NCI-H1092 treated with DMSO at 0.1 percent for 48 hours (cell line): ENCODE results near the gene GRB10.

ENCODE experiments used
- DNase-seq: peaks from one replicate; lab custom pipeline; 2025; lab: John Stamatoyannopoulos, UW

GRB10 gene

GRCh38 chr7:50632561-50633413 lies 149.9 kb downstream of the GRB10 start:
- peak; percentile 74 for DNase-seq

- no peak for DNase-seq
These were observed 151.1 kb downstream of the GRB10 start for GRCh38 chr7:50631639-50632038.

GRCh38 chr7:50631100-50631499 lies 151.6 kb downstream of the GRB10 start:
- no peak for DNase-seq

GRCh38 chr7:50629238-50629901 lies 153.3 kb downstream of the GRB10 start:
- DNase-seq: no peak

- no peak for DNase-seq
These were observed 154.1 kb downstream of the GRB10 start for GRCh38 chr7:50628434-50629084.

GRCh38 chr7:50627824-50628361 lies 154.8 kb downstream of the GRB10 start:
- no peak for DNase-seq

- DNase-seq: no peak
These were observed 156.4 kb downstream of the GRB10 start for GRCh38 chr7:50626286-50626685.

GRCh38 chr7:50625360-50625759 lies 157.3 kb downstream of the GRB10 start:
- no peak for DNase-seq

GRCh38 chr7:50622821-50623220 lies 159.9 kb downstream of the GRB10 start:
- DNase-seq: no peak

GRCh38 chr7:50621973-50622490 lies 160.7 kb downstream of the GRB10 start:
- no peak for DNase-seq

- no peak for DNase-seq
These were observed 161.5 kb downstream of the GRB10 start for GRCh38 chr7:50621206-50621605.

- DNase-seq: no peak
These were observed 162.3 kb downstream of the GRB10 start for GRCh38 chr7:50620433-50620832.

- DNase-seq: no peak
These were observed 163.0 kb downstream of the GRB10 start for GRCh38 chr7:50619684-50620083.

- DNase-seq: no peak
These were observed 164.4 kb downstream of the GRB10 start for GRCh38 chr7:50618281-50618680.

- no peak for DNase-seq
These were observed 167.1 kb downstream of the GRB10 start for GRCh38 chr7:50615519-50616080.

GRCh38 chr7:50614721-50615518 lies 167.8 kb downstream of the GRB10 start:
- peak; percentile 23 for DNase-seq

- no peak for DNase-seq
These were observed 169.2 kb downstream of the GRB10 start for GRCh38 chr7:50613473-50613872.

GRCh38 chr7:50612704-50613103 lies 170.0 kb downstream of the GRB10 start:
- DNase-seq: no peak

- DNase-seq: no peak
These were observed 172.0 kb downstream of the GRB10 start for GRCh38 chr7:50610521-50611277.

- DNase-seq: no peak
These were observed 174.3 kb downstream of the GRB10 start for GRCh38 chr7:50608196-50608906.
